NT2/D1 (cell line): Measurements from ENCODE around the gene TAAR6.
"Not testable (repeated sequence)": the region's sequence is repeated elsewhere in the genome, so short reads cannot be mapped to it uniquely, and the experiment has no call there.

Source experiments
- DNase-seq: peaks from one replicate; pipeline ENCODE4 v3.0.0-alpha.2; 2011; ENCODE audit warnings: low read depth, low spot score
- H3K27me3 ChIP-seq: 2 replicates; pipeline ENCODE4 v1.6.0; 2011; ENCODE audit warnings: mild to moderate bottlenecking; ENCODE audit not compliant: insufficient read length, insufficient read depth
- H3K36me3 ChIP-seq: 2 replicates; pipeline ENCODE4 v1.6.1; 2011; ENCODE audit warnings: mild to moderate bottlenecking, low read length, mixed read lengths; ENCODE audit not compliant: insufficient read depth, insufficient read length
- H3K4me1 ChIP-seq: 2 replicates; pipeline ENCODE4 v1.5.1; 2011; ENCODE audit not compliant: insufficient read depth, insufficient read length
- H3K4me3 ChIP-seq: 2 replicates; pipeline ENCODE4 v1.5.1; 2011; ENCODE audit warnings: low read depth; ENCODE audit not compliant: insufficient read length
- H3K9ac ChIP-seq: 2 replicates; pipeline ENCODE4 v1.6.0; 2011; ENCODE audit warnings: low read depth; ENCODE audit not compliant: insufficient read length
- H3K9me3 ChIP-seq: 2 replicates; pipeline ENCODE4 v1.5.1; 2011; ENCODE audit warnings: mild to moderate bottlenecking, low read length; ENCODE audit not compliant: insufficient read depth
- SUZ12 ChIP-seq: IDR thresholded peaks from 2 replicates; pipeline ENCODE4 v1.6.1; 2011; ENCODE audit not compliant: insufficient read length, insufficient read depth; ENCODE audit errors: extremely low read depth
- YY1 ChIP-seq: IDR thresholded peaks from 2 replicates; pipeline ENCODE4 v1.6.1; 2011; ENCODE audit not compliant: insufficient read length, insufficient read depth
- ZNF274 ChIP-seq: IDR thresholded peaks from 2 replicates; pipeline ENCODE4 v1.6.1; 2011; ENCODE audit warnings: mild to moderate bottlenecking, low read depth, low read length

The TAAR6 gene

DNA sequence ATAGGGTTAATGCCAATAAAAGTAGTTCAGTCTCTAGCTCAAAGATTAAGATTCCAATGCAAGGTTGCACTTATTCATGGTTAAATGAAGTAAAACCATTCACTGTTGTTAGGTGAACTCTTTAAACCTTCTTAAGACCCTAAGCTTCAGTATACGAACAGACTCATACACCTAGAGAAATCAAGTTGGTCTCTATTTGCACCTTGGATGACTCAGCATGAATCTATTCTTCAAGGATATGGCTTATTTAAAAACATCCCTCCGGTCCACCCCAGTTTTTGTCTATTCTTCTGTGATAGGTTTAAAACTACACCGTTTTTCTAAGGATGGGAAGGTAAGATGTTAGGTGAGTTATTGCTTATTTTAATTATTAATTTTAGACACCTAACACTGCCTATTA lies 33.0 kb upstream of the TAAR6 start:
- Histone ChIP-seq H3K36me3 (no peaks in the 10 kb centered on the region), H3K9me3 (no peaks in the 10 kb centered on the region), H3K27me3 (no peaks in the 10 kb centered on the region), H3K4me3 (no peak overlapping the region), H3K9ac (no peak overlapping the region), H3K4me1 (no peaks in the 10 kb centered on the region)
- no peak for DNase-seq
- TF ChIP-seq SUZ12 (no peak), YY1 (no peak), ZNF274 (no peak)

DNA sequence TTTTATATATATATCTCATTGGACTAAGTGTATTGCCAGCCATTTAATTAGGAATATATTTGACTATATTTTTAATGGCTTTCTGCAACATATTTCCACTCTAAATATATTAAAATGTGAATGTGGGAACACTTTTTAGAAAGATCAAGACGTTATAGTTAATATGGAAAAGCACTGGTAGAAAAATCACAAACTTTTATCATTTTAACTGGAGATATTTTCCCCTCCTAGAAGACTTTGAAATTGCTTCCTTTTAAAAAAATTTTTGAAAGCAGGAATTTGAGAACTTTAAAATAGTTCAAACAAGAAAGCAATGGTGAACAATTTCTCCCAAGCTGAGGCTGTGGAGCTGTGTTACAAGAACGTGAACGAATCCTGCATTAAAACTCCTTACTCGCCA lies 32.1 kb upstream of the TAAR6 start, which contains the start of gene TAAR9:
TAAR9 (plus strand) TSS at position 301 of the 400 bp plus-strand sequence; CDS start at position 314, 13 bp downstream.
- H3K4me3 ChIP-seq, result no peak within 1 kb of the TSS
- no peak within 1 kb of the TSS for H3K9ac ChIP-seq
- no peaks in the 10 kb centered on the region for H3K27me3 ChIP-seq
- no peak for TF ChIP-seq SUZ12
- no peak for TF ChIP-seq ZNF274
- no peak for TF ChIP-seq YY1
- no peaks in the 10 kb centered on the region for H3K4me1 ChIP-seq
- no peaks in the 10 kb centered on the region for H3K9me3 ChIP-seq
- DNase-seq, result no peak
- no peaks in the 10 kb centered on the region for H3K36me3 ChIP-seq

DNA sequence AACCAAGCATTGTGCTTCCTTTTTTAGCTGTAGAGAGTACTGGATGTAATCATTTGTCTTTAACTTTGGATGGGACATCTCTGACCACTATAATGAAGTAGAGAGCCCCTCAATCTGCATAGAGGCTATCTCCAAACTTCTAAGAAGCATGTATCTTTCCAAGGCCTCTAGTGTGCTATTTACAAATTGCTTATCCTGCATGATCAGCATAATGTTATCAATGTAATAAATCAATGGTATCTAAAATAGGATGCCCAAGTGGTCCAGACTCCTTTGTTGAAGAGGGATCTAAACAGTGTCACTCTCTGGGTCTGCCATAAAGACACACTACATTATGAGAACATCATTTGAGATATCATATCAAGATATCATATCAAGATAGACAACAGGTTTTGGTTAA lies 25.3 kb upstream of the TAAR6 start:
- Histone ChIP-seq H3K4me3 (no peak overlapping the region), H3K9me3 (no peaks in the 10 kb centered on the region), H3K27me3 (no peaks in the 10 kb centered on the region), H3K36me3 (no peaks in the 10 kb centered on the region), H3K9ac (no peak overlapping the region), H3K4me1 (no peaks in the 10 kb centered on the region)
- TF ChIP-seq ZNF274, result no peak
- TF ChIP-seq SUZ12, result no peak
- TF ChIP-seq YY1, result no peak
- no peak for DNase-seq

DNA sequence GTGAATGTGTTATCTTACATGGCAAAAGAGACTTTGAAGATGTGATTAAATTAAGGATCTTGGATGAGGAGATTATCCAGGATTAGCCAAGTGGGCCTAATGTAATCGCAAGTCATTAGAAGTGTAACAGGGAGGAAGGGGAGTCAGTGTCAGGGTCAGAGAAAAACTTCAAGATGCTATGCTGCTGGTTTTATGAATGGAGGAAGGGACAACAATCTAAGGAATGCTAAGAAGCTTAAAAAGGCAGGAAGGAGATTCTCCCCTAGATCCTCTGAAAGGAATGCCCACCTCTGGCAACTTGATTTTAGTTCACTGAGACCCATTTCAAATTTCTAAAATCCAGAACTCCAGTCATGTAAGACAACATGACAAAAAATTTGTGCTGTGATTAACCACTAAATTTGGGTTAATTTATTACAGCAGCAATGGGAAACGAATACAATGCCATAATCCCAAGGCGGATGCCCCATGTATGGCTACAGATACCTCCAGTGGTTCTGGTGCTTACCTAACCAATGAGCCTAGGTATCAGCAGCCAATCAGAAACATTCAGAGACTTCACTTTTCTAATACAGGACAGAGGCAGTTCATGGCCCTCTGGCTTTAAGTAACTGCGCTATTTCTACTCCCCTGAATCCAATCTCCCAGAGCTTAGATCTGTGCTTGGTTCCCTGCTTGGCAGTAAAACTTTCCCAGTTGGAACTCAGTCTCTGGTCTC lies 21.2 kb upstream of the TAAR6 start:
- H3K36me3 ChIP-seq, result no peaks in the 10 kb centered on the region
- no peak overlapping the region for H3K4me3 ChIP-seq
- no peak overlapping the region for H3K9ac ChIP-seq
- H3K9me3 ChIP-seq, result no peaks in the 10 kb centered on the region
- peak; percentile 13 for DNase-seq
- peaks cover 6% of the 10 kb centered on the region for H3K4me1 ChIP-seq
- TF ChIP-seq YY1 (no peak), ZNF274 (no peak), SUZ12 (no peak)
- H3K27me3 ChIP-seq, result no peaks in the 10 kb centered on the region

DNA sequence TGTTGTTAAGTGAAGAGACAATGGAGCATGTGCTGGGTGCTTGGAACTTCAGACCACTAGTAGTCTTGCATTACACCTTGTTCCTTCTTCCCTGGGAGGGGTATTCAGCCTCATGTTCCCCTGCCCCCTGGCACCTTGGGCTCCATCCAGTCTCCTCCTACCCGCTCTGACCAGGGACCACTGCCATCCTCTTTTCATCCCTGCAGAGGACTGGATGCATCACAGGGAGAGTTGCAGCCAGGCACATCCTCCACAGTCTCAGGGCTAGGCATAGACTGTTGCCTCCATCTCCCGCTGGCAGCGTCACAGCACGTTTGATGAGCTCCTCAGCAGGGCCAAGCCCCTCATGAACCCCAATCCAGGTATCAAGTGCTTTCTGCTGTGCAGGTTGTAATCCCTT lies 18.9 kb upstream of the TAAR6 start:
- no peaks in the 10 kb centered on the region for H3K36me3 ChIP-seq
- H3K9me3 ChIP-seq, result no peaks in the 10 kb centered on the region
- DNase-seq, result no peak
- no peaks in the 10 kb centered on the region for H3K27me3 ChIP-seq
- no peak overlapping the region for H3K9ac ChIP-seq
- no peak overlapping the region for H3K4me3 ChIP-seq
- TF ChIP-seq YY1, result no peak
- no peak for TF ChIP-seq ZNF274
- TF ChIP-seq SUZ12, result no peak
- peaks cover 6% of the 10 kb centered on the region for H3K4me1 ChIP-seq

DNA sequence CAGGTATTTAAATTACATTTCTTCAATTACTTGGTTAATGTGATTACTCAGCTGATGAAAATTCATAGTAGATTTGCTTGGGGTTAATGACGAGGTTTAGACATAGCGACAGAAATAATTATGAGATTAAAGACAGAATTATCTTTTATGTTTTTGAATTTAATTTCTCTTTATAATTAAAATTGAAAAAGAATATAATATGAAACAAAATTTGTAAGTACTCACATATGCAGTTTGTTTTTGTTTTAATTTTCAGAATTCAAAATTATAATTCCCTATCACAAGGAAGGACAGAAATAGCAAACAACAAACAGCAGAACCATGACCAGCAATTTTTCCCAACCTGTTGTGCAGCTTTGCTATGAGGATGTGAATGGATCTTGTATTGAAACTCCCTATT lies 17.8 kb upstream of the TAAR6 start, which contains the start of gene TAAR8:
TAAR8 (plus strand) TSS at position 301 of the 400 bp plus-strand sequence; CDS start at position 322, 21 bp downstream.
- no peak for DNase-seq
- H3K4me1 ChIP-seq, result peaks cover 6% of the 10 kb centered on the region
- no peak within 1 kb of the TSS for H3K4me3 ChIP-seq
- H3K27me3 ChIP-seq, result no peaks in the 10 kb centered on the region
- TF ChIP-seq SUZ12, result no peak
- no peak for TF ChIP-seq YY1
- no peak for TF ChIP-seq ZNF274
- no peaks in the 10 kb centered on the region for H3K9me3 ChIP-seq
- no peak within 1 kb of the TSS for H3K9ac ChIP-seq
- H3K36me3 ChIP-seq, result no peaks in the 10 kb centered on the region

DNA sequence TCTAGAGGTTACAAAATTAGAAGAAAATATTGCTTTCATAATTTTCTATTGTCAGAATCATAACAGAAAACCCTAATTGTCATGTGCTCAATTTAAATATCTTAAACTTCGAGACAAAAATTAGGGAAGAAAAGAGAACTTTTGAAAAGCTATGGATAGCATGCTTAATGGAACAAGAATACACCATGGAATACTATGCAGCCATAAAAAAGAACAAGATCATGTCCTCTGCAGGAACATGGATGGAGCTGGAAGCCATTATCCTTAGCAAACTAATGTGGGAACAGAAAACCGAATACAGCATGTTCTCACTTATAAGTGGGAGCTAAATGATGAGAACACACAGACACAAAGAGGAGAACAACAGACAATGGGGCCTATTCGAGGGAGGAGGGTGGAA lies 10.0 kb upstream of the TAAR6 start:
- H3K9ac ChIP-seq, H3K27me3 ChIP-seq, H3K9me3 ChIP-seq, DNase-seq, H3K36me3 ChIP-seq, H3K4me3 ChIP-seq, H3K4me1 ChIP-seq: not testable (repeated sequence)

DNA sequence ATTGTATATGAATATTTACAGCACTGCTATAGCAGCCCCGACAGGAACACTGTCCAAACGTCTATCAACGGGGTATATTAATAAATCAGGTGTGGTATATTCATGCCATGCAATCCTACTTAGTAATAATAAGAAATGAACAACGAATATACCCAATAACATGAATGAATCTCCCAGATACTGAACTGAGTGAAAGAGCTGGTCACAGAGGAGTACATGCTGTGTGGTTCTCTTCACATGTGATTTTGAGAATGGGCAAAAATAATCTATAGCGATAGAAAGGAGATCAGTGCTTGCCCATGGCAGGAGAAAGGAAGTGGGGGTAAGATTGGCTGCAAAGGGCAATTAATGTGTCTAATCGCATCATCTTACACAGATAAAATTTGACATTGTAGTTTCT lies 3.7 kb upstream of the TAAR6 start:
- H3K9me3 ChIP-seq, result no peaks in the 10 kb centered on the region
- no peak overlapping the region for H3K9ac ChIP-seq
- no peaks in the 10 kb centered on the region for H3K4me1 ChIP-seq
- TF ChIP-seq YY1 (no peak), ZNF274 (no peak), SUZ12 (no peak)
- no peaks in the 10 kb centered on the region for H3K27me3 ChIP-seq
- H3K4me3 ChIP-seq, result no peak overlapping the region
- no peak for DNase-seq
- H3K36me3 ChIP-seq, result no peaks in the 10 kb centered on the region
